IPS-NIHi7 (cell line): ENCODE results near the gene NKAIN4.
"Not testable (repeated sequence)": the region's sequence is repeated elsewhere in the genome, so short reads cannot be mapped to it uniquely, and the experiment has no call there.

Experiments
- DNase-seq: peaks from one replicate; pipeline ENCODE4 v3.0.0; 2012; ENCODE audit warnings: mixed read lengths; ENCODE audit errors: extremely low spot score

The NKAIN4 gene

GRCh38 chr20:63236116-63236837 is 18.0 kb downstream of the NKAIN4 start:
- no peak for DNase-seq

GRCh38 chr20:63235399-63235983 is 18.8 kb downstream of the NKAIN4 start, which contains the start of gene BIRC7:
Gene BIRC7 (plus strand): TSS chr20:63235905. CDS start chr20:63236097, 192 bp downstream.
- DNase-seq = no peak

GRCh38 chr20:63234693-63235398 is 19.4 kb downstream of the NKAIN4 start:
- peak; percentile 76 for DNase-seq

GRCh38 chr20:63233924-63234323 is 20.3 kb downstream of the NKAIN4 start:
- DNase-seq = no peak

- DNase-seq = no peak
These were observed 21.3 kb downstream of the NKAIN4 start for GRCh38 chr20:63233061-63233344.

- DNase-seq = no peak
These were observed 21.8 kb downstream of the NKAIN4 start for GRCh38 chr20:63232235-63233060.

- DNase-seq = peak; percentile 79
These were observed 23.4 kb downstream of the NKAIN4 start for GRCh38 chr20:63230800-63231268.

GRCh38 chr20:63228806-63229205 is 25.5 kb downstream of the NKAIN4 start:
- no peak for DNase-seq

- no peak for DNase-seq
These were observed 27.0 kb downstream of the NKAIN4 start for GRCh38 chr20:63227260-63227659.

- DNase-seq = no peak
These were observed 28.0 kb downstream of the NKAIN4 start for GRCh38 chr20:63226042-63226943.

GRCh38 chr20:63225082-63225454 is 29.2 kb downstream of the NKAIN4 start:
- DNase-seq = no peak

GRCh38 chr20:63224412-63225081 is 29.7 kb downstream of the NKAIN4 start:
- peak; percentile 38 for DNase-seq

GRCh38 chr20:63223826-63224207 is 30.4 kb downstream of the NKAIN4 start:
- DNase-seq = no peak

- DNase-seq = peak; percentile 64
These were observed 31.0 kb downstream of the NKAIN4 start for GRCh38 chr20:63223121-63223825.

GRCh38 chr20:63222541-63222940 is 31.7 kb downstream of the NKAIN4 start:
- DNase-seq = no peak

- not testable (repeated sequence) for DNase-seq
These were observed 32.7 kb downstream of the NKAIN4 start for GRCh38 chr20:63221400-63222053.

- DNase-seq = no peak
These were observed 33.4 kb downstream of the NKAIN4 start for GRCh38 chr20:63220696-63221399.

- no peak for DNase-seq
These were observed 34.3 kb downstream of the NKAIN4 start for GRCh38 chr20:63219866-63220521.
